Stimulated activated CD4-positive, alpha-beta T cell treated with anti-CD3 and anti-CD28 coated beads, TNF-alpha, amount 100 ng/mL, for 24 hours (primary cell): ENCODE data around the gene MIER3.
"Not testable (repeated sequence)": the region's sequence is repeated elsewhere in the genome, so short reads cannot be mapped to it uniquely, and the experiment has no call there.

Experiments used
- DNase-seq, 3 experiments: peaks; one replicate each; pipeline ENCODE4 v3.0.0-alpha.2; 2020; ENCODE audit warnings: low read depth in 3 of 3

The MIER3 gene, protein sequence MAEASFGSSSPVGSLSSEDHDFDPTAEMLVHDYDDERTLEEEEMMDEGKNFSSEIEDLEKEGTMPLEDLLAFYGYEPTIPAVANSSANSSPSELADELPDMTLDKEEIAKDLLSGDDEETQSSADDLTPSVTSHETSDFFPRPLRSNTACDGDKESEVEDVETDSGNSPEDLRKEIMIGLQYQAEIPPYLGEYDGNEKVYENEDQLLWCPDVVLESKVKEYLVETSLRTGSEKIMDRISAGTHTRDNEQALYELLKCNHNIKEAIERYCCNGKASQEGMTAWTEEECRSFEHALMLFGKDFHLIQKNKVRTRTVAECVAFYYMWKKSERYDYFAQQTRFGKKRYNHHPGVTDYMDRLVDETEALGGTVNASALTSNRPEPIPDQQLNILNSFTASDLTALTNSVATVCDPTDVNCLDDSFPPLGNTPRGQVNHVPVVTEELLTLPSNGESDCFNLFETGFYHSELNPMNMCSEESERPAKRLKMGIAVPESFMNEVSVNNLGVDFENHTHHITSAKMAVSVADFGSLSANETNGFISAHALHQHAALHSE

DNA sequence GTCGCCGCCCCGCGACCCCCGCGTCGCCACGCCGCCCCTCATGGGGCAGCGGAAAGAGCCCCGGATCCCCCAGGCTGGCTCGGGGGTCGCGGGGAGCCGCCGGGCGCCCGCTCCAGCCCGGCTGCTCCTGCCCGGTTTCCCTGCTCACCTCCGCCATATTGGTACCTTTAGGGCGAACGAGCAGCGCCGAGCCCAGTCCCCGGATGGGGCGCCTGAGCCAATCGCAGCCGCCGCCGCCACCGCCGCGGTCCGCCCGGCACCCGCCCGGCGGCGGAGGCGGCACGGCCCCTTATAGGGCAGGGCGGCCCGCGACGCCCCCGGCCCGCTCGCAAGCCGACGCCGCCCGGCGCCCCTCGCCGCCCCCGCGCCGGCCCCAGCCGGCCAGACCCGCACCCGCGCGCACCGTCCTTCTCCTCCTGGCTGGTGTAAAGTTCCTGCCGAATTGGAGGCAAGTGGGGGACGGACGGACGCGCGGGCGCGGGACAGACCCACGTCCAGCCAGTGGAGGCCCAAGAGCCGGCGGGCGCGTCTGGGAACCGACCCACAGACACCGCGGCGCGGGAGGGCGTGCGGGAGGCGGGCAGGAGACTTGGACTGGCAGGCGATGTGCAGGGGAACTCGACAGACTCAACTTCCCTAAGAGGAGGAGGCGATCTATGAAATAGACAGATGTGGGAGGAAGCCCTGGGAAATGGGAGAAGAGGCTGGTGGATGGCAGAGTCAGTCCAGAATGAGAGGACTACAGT lies at the start of gene MIER3:
MIER3 (minus strand) TSS at position 178 of the 746 bp plus-strand sequence; CDS start at position 157, 21 bp downstream.
- DNase-seq: peak; percentile 63 to 77 (median 68)

DNA sequence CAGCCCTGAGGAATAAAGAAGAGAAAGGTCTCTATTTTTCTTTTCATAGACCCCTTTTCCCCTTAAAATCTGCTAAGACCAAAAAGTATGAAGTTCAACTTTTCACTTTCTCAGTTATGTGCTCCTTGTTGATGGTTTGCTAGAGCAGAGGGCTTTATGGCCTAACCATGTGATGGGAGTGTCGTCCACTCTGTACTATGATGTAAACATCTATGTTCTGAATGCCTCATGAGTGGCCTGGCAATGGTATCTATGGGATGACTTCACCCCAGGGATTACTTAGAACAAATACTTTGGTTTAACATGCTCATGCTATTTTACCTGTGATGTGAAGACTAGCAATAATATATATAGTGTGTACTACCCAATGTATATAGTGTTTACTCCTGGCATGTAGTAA lies 43.7 kb upstream of the MIER3 start:
- DNase-seq: no peak

DNA sequence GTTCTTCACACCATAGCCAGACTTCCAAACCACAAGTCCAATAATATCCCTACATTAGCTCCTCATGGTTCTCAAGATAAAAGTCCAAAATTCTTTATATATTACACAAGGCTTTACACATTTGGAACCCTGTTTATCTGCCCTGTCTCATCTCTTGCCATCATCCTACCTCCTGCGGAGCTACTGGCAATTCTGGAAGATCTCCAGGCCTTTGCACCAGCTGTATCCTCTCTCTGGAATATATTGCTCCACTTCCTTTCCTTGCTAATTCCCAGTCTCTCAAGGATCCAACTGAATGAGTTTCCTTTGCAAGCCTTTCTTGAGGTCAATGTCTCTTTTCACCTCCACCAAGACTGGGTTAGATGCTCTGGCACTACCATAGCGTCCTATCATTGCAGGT lies 41.3 kb upstream of the MIER3 start:
- no peak for DNase-seq

DNA sequence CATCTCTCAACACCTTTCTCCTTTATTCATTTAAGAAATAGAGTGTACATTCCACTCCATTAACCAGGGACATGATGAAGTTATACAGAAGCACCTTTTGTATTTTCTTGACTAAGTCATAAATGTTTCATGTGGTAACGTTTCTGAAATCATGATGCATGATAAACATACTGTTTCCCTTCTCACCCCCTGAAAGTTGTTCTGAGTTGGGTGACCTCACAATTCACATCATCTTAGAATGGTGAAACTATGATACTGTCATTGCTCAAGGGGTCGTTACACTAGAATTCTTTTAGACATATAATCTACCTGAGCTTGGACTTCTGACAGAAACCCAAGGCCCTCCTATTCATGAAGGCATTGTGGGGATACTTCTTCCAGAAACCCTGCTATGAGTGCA lies 37.8 kb upstream of the MIER3 start:
- no peak for DNase-seq

DNA sequence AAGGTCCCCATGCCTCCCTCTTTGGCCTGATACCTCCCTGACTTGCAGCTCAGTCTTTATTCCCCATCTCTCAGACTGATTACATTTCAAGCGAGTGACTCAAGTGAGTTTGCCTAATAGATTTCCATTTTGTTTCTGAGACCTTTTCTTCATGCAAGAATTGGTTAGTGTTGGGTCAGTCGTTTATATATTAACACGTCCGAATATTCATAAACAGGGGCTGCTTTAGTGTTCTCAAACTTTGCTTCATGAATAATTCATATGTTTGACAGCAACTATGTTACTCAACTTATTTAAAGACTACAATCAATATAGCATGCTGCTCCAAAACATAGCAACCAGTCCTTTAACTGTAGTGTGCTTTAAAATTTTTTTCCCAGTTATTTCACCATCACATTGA lies 36.6 kb upstream of the MIER3 start:
- DNase-seq: no peak

DNA sequence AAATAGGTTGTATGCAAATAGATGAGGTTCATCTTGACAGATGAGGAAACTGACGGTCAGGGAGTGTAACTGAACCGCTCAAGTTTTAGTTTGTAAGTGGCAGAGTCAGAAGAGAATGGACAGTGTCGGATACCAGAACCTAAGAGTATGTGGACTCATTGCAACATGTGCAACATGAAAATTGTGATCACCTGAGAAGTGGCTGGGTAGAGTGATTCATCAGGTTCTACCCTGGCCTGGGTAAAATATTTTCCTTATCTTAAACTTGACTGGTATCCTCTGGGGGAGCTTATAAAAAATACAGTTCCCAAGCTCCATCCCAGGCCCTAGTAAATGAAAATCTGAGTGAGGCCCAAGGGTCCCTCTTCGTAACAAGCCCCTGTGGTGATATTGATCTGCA lies 35.2 kb upstream of the MIER3 start:
- DNase-seq: no peak

DNA sequence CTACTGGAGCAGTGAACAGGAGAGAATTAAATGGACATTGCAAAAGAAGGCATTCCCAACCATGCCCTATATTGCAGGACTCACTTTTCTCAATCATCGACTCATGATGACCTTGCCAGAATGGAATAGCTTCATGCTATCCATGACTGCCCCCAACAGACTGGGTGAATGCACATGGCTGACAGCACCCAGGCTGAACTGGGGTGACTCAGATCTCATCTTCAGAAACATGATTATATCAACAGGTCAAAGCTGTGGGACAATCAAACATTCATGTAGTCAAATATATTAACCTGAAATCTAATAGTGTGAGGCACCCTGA lies 34.7 kb upstream of the MIER3 start:
- no peak for DNase-seq

DNA sequence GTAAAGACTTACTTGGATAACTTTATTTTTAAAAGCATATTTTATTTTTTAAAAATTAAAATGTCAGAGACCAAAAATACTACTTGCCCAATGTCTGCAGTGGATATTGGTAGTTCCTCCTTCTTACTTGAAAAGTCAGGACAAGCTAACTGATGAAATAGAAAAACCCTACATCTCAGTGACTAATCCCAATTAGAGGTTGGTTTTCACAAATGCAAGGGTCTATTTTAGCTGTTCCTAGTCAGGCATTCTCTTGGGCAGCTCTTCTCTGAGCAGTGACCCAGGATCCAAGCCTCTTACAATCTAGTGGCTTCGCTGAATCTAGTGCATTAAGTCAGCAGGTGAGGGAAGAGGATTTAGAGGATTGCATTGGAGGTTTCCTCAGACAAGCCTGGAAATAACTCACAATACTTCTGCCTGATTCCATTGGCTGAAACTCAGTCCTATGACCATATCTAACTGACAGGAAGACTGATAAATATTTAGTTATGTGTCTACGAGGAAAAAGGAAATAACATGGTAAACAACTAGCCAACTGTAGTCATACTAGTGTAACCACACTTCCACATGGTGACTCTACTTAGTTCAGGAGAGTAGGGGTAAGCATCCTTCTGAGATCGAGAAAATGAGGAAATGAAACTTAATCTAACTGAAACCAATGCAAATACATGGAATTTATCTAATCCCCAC lies 34.2 kb upstream of the MIER3 start:
- no peak for DNase-seq

DNA sequence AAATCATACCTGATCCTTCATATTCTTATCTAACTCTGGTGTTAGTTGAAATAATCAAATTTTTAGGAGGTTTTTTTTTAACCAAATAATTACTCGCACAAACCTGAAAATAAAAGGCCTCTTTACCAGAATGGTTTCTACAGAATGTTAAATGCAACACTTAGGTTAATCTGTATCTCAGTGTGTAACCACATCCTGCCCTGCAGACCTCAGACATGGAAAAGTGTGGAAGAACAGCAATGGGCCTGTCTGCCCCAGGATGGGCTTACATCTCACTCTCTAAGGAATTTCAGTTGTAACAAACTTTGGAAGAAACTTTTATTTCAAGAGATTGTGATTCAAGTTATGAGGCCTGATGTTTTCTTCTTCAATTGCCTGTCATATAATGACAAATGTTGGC lies 32.5 kb upstream of the MIER3 start:
- DNase-seq: no peak

DNA sequence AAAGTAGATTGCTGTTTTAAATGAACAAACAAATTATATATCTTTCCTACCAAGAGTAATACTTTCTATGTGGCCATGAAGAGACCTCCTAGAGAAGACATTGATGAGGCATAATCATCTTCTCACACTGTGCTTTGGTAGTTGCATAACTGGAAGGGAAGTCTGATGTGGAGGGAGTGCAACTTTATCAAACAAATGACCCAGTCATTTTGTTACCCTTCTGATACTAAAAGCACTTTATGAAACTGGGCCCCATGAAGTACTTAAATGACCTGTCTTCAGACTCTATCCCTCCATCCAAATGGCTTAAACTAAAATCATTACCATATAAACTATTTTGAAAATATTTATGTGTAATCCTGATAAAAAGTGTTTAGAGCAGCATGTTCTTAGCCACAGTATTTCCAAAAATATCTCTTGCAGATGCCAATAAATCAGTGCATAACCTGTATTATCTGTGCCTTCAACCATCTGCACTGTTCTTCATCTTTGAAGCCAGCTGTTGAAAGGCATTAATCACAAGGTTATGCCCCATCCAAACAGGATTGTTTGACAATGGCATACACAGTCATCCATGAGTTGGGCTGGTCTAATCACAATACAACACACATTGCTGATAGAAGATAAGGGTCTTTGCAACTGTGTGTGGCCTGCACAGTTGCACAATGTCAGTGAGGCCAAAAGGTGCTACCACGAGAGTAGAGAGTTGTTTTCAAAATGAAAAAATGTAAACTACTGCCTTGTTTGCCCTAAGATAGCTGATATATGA lies 31.9 kb upstream of the MIER3 start:
- no peak for DNase-seq

DNA sequence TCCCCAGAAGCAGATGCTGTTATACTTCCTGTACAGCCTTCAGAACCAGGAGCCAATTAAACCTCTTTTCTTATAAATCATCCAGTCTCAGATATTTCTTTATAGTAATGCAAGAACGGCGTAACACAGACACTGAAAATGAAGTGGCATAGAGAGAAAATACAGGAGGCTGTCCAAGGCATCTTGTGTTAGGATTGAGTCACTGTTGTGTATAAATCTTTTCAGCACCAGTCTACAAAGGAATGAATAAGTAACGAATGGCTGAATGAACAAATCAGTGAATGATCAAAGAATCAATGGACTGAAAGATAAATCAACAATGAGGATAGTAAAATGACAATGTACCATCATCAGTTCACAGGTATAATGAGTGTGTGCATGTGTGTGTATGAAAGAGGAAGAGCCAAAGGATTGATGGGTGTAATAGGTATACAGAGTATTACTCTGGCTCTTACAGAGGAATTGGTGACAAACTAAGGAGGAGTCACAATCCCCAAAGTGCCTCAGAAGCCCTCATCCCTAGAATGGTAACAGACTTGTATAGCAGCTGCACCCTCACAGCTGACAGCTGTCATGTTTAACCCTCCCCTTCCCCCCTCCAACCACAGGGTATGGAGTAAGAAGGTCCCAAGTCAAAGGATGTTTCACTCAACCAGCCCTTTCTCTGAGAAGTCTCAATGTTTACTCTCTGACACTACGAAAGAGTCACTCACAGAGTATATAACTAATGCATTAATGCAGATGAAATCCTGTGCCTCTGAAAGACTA lies 29.8 kb upstream of the MIER3 start:
- no peak for DNase-seq

DNA sequence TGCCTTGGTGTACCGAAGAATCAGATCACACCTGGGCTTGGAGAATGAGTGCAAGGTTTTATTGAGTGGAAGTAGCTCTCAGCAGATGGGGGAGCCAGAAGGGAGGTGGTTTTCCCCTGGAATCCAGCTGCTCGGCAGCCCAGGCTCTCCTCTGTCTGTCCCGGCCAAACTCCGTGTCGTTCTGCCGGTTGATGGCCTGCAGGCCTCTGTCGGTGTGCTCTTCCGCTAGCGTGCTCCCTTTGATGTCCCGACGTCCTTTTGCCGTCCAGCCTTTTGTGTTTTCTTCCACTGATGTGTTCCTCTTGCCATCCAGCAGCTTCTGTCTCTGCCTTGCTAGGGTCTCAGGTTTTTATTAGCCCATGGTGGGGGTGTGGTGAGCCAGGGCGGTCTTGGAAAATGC lies 28.0 kb upstream of the MIER3 start:
- no peak for DNase-seq

DNA sequence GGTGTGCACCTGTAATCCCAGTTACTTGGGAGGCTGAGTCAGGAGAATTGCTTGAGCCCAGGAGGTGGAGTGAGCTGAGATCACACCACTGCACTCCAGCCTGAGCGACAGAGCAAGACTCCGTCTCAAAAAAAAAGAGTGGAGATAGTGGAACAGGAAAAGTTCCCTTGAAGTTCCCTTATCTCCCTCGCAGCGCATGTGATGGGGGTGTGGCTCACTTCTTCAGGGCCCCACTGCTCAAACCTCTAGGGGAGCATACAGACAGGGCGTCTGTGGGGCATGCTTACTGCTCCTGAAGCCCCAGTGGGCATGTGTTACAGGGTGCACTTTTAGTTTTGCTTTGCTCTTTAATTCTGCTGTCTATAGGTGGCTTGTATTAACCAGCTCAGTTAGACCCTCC lies 27.6 kb upstream of the MIER3 start:
- not testable (repeated sequence) for DNase-seq

DNA sequence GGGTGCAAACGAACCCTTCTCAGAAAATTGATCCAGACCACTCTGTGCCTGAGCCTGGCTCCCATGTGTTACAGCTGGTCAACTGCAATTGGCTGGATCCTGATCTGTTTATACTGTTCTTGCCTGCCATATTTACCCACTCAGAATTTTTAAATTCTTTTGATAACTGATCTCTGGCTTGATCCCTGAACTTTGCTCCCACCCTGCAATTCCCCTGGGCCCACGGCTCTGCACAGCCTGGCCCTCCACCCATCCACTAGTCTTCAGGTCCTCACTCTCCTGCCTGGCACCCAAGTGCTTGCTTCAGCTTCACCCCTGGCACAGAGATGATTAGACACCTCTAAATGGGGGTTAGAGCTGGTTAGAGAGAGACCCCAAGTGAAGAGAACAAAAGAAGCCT lies 25.9 kb upstream of the MIER3 start:
- DNase-seq: no peak

DNA sequence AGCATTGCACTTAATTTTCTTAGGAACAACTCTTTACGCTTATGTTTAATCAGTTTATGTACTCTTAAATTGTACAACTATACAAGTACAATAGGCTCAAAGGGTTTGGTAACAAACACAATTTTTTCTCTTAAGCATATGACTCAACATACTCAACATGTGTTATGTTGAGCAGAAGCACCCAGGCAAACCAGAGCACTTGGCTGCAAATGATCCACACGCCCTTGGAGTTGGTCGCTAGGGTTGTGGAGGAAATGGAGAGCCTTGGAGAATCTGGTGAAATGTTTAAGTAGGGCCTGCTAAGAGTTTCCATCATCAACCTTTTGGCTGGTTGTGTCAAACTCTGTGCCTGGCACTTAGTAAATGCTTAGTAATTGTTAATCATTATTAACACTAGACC lies 25.1 kb upstream of the MIER3 start:
- no peak for DNase-seq

DNA sequence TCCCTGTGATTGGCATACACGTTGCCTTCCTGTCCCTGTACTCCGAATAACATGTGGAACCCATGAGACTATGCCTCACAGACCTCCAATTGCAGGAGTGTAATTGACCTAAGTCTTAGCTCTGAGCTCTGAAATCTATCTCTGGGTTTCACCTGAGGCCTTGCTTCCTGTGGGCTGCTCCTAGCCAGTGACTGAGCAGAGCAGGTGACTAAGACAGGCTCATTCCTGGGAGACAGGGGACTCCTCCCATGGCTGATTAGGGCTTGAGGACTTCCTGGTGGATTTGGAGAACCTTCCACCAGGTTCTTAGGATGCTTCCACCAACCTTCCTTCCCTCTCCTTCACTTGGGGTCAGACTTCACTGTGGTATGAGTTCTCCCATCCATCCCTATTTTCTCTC lies 22.3 kb upstream of the MIER3 start:
- no peak for DNase-seq

DNA sequence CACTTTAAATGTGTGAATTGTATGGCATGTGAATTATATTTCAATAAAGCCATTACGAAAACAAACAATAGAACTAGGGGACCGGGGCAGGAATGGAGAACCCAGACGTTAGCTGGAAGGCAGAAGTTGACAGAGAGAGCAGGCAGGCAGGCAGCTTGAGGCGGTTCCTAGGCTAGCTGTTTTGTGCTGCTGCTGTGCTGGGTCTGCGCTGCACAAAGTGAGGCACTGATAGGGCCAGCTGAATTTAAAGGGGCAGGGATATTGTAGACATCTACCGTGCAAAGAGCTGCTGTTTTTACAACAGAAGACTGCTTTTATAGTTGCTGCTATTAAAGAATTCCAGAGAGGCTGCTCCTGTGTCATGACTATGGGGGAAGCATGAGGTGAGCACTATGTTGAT lies 21.6 kb upstream of the MIER3 start:
- no peak for DNase-seq

DNA sequence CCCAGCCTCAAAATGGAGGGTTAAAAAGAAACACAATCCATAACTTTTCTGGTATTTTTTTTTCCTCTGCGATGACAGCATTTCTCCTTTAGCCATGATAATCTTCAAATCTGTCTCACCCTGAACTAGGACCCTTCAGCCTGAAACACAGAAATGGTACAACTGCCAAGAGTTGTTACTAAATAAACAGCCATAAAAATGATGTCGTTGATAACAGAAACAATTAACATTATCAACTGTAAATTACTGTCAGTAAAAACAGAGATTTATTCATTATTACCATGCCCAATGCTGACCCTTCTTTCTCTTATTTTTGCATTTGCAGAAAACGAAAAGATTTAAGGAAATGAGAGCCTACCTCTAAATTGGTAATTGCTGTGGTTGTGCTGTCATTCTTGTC lies 19.4 kb upstream of the MIER3 start:
- DNase-seq: no peak

DNA sequence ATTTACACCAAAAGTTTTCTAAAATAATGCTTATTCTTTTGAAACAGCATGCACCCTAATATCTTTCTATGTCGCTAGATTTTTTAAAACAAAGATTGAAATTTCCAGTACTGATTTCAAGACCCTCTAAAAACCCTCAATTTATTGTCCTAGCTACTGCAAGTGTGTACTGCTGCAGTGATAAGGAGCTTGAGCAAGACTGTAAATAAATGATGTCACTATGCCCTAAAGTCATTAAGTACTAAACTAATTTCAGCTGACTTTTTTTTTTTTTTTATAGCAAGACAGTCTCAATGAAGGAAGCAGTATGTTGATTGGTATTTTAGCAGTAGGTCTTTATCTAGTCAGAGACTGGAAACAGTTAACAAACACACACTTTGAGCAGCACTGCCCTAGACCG lies 12.2 kb upstream of the MIER3 start:
- no peak for DNase-seq

DNA sequence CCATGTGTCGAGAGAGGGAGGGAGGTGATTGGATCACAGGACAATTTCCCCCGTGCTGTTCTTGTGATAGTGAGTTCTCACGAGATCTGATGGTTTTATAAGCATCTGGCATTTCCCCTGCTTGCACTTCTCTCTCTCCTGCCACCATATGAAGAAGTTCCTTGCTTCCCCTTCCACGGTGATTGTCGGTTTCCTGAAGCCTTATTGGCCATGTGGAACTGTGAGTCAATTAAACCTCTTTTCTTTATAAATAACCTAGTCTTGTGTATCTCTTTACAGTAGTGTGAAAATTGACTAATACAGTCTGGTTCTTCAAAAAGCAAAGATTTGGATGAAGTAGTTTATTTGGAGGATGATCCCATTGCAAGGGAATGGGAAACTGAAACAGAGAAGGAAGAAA lies 11.3 kb upstream of the MIER3 start:
- DNase-seq: no peak

DNA sequence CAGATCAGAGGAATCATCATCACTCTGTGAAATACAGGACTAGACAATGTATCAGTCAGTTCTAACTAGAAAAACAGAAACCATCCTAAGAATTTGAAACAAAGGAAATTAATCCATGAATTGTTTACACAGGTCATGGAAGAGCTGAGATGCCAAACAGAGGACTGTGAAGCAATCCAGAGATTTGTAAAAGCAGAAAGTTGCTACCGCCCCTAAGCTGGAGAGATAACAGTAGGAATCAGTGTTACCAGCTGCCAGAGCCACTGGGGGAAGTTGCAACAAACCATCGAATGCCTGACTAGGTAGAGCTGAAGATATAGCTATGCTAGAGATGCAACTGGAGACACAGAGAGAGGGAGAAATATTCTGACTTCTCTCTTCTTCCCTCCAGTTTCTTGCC lies 10.4 kb upstream of the MIER3 start:
- no peak for DNase-seq
